ENCODE data around the gene NPY2R.

DNA sequence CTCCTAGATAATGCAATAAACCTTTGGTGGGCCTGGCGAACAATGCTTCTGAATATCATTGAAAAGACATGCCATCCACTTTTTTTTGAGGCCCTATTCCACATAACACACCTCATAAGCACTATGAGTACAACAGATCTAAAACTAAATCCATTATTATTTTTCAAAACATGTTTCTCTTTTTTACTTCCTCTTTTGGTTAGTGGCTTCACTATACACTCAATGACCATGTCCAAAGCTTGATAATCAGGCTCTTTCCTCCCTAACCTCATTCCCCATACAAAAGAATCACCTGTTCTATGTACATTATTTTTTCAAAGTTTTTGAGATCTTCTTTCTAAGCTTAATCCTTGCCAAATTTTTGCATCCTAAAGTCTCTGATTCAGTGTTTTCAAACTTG, 20.4 kb upstream of the NPY2R start:
- TF ChIP-seq, protein P1, sequence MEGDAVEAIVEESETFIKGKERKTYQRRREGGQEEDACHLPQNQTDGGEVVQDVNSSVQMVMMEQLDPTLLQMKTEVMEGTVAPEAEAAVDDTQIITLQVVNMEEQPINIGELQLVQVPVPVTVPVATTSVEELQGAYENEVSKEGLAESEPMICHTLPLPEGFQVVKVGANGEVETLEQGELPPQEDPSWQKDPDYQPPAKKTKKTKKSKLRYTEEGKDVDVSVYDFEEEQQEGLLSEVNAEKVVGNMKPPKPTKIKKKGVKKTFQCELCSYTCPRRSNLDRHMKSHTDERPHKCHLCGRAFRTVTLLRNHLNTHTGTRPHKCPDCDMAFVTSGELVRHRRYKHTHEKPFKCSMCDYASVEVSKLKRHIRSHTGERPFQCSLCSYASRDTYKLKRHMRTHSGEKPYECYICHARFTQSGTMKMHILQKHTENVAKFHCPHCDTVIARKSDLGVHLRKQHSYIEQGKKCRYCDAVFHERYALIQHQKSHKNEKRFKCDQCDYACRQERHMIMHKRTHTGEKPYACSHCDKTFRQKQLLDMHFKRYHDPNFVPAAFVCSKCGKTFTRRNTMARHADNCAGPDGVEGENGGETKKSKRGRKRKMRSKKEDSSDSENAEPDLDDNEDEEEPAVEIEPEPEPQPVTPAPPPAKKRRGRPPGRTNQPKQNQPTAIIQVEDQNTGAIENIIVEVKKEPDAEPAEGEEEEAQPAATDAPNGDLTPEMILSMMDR (optimal IDR thresholded peaks at IDR 0.05 in 1 of 3, IDR thresholded peaks at IDR 0.05 in 1 of 3, conservative IDR thresholded peaks at IDR 0.05 in 1 of 3; ENCODE audit: extremely low read depth in 1 of 3, insufficient read depth in 2 of 3, low read length in 3 of 3): no peak
- no peak for TF ChIP-seq EZH2 (IDR thresholded peaks at IDR 0.05; ENCODE audit: low read length)
